SJSA1 (cell line): ENCODE measurements around the gene IGF2R. TPM values are rescaled to one million over a fixed set of nuclear protein-coding genes. Genes with fewer than 3 reads are reported as not detected.

Source experiments
- DNase-seq, 2 experiments: peaks; one replicate each; pipeline ENCODE4 v3.0.0-alpha.2; 2015 to 2020; ENCODE audit warnings: low spot score in 2 of 2, low read depth in 1 of 2
- H3K27ac ChIP-seq: fragments of 250-450 bp; sonication (Bioruptor Pico); 2 replicates; pipeline ENCODE4 v1.5.1; 2020; ENCODE audit warnings: mild to moderate bottlenecking, moderate library complexity
- H3K27me3 ChIP-seq: fragments of 250-450 bp; sonication (Bioruptor Pico); replicated peaks from 2 replicates; pipeline ENCODE4 v1.5.1; 2020; ENCODE audit warnings: mild to moderate bottlenecking, moderate library complexity
- H3K36me3 ChIP-seq: fragments of 250-450 bp; sonication (Bioruptor Pico); 2 replicates; pipeline ENCODE4 v1.5.1; 2020; ENCODE audit warnings: mild to moderate bottlenecking
- H3K4me1 ChIP-seq: fragments of 250-450 bp; sonication (Bioruptor Pico); replicated peaks from 2 replicates; pipeline ENCODE4 v1.6.1; 2021; ENCODE audit warnings: mild to moderate bottlenecking
- H3K4me3 ChIP-seq: fragments of 250-450 bp; sonication (Bioruptor Pico); 2 replicates; pipeline ENCODE4 v1.5.1; 2020; ENCODE audit warnings: mild to moderate bottlenecking
- H3K9me3 ChIP-seq: fragments of 250-450 bp; sonication (Bioruptor Pico); replicated peaks from 2 replicates; pipeline ENCODE4 v1.5.1; 2020; ENCODE audit warnings: mild to moderate bottlenecking
- total RNA-seq: library from RNA; depleted of rRNA; stranded (reverse); fragments of >200 nt; shearing (Covaris generic); gene quantifications from 2 replicates; pipeline ENCODE4 v1.2.3, GENCODE V29; 2014

The IGF2R gene
- total RNA-seq, 1 experiment from 2014 or later: 54.7 TPM

GRCh38 chr6:159973406-159973805 is 4.5 kb downstream of the IGF2R start:
- Histone ChIP-seq H3K9me3 (no peaks in the 10 kb centered on the region), H3K27ac (no peak overlapping the region), H3K4me3 (no peak overlapping the region), H3K27me3 (no peaks in the 10 kb centered on the region), H3K4me1 (peaks cover 18% of the 10 kb centered on the region), H3K36me3 (peaks cover 5% of the 10 kb centered on the region)
- no peak for DNase-seq

DNA sequence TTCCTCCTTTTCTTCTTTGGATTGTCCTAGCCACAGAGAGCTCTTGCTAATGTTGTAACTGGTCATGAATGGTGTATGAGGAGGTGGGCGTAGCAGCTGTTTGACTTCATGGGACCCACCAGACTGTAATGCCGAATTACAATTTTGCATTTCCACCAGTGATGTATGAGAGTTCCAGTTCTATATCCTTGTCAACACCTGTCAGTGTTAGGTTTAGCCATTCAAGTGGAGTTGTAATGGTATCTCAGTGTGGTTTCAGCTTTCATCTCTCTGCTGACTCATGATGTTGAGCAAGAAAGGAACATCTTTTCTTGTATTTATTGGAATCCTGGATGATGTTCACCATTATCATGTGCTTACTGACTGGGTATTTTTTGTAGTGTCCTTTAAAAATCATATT is 5.1 kb downstream of the IGF2R start:
- no peaks in the 10 kb centered on the region for H3K9me3 ChIP-seq
- H3K27ac ChIP-seq: no peak overlapping the region
- peaks cover 5% of the 10 kb centered on the region for H3K36me3 ChIP-seq
- no peaks in the 10 kb centered on the region for H3K27me3 ChIP-seq
- no peak overlapping the region for H3K4me3 ChIP-seq
- peaks cover 21% of the 10 kb centered on the region for H3K4me1 ChIP-seq
- DNase-seq: no peak

- no peaks in the 10 kb centered on the region for H3K36me3 ChIP-seq
- no peaks in the 10 kb centered on the region for H3K27me3 ChIP-seq
- H3K4me1 ChIP-seq: peaks cover 31% of the 10 kb centered on the region
- DNase-seq: no peak
- H3K4me3 ChIP-seq: no peak overlapping the region
- no peaks in the 10 kb centered on the region for H3K9me3 ChIP-seq
- H3K27ac ChIP-seq: no peak overlapping the region
These were observed 6.0 kb downstream of the IGF2R start for GRCh38 chr6:159974932-159975331.

DNA sequence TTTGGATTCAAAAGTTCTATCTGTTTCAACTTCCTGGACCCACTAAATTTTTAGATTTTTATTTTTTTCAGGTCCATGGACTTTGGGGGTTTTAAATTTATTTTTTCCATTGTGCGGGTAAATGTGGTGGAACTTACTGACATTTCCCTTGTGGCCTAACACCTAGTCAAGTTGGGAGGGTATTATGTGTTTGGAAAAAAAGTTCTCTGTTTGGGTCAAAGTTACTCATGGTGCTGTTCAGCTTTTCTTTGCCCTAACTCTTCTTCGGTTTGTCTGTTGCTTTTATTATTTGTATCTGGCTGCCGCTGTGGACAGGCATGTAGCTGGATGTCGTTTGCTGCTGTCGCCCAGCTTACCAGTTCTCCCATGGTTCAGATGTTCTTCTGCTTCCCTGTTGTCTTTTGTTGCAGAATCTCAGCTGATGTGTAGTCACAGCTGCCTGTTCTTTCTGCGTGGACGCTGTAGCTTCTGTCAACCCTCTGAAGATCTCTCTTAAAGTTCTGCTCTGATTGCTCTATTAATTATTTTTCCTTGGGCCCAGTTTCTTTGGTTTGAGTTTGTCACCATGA is 7.9 kb downstream of the IGF2R start:
- H3K27ac ChIP-seq: no peak overlapping the region
- peaks cover 39% of the 10 kb centered on the region for H3K4me1 ChIP-seq

DNA sequence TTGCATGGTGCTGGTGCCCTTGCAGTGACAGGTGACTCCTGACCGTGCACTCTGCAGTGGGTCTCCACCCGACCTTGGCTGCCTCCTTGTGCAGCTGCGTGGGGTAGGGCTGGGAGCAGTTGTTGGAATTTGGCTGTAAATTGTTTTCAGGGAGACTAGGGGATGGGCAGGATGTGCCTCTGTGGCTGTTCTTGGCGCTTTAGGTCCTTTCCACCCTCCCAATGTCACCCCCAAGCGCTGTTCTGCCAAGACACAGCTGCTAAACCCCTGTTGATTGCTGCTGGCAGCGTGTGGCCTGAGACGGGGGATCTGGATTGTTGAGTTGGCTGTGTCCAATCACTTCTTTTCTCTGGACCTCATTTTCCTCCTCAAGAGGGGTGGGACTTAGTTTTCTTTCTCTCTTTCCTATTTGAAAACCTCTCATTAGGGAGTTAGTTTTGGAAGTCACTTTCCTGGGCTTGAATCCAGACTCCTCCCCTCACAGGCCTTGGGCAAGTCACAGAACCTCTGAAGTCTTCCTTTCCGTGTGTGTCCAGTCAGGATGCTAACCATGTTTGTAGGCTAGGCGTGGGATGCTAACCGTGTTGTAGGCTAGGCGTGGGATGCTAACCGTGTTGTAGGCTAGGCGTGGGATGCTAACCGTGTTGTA is 8.5 kb downstream of the IGF2R start:
- no peak for DNase-seq
- Histone ChIP-seq H3K4me3 (no peak overlapping the region), H3K36me3 (no peaks in the 10 kb centered on the region), H3K4me1 (peaks cover 45% of the 10 kb centered on the region), H3K9me3 (no peaks in the 10 kb centered on the region), H3K27me3 (no peaks in the 10 kb centered on the region), H3K27ac (no peak overlapping the region)

More for the DNA sequence above, 7.9 kb downstream of the IGF2R start:
- Histone ChIP-seq H3K4me3 (no peak overlapping the region), H3K36me3 (no peaks in the 10 kb centered on the region), H3K27me3 (no peaks in the 10 kb centered on the region), H3K9me3 (no peaks in the 10 kb centered on the region)
- no peak for DNase-seq

DNA sequence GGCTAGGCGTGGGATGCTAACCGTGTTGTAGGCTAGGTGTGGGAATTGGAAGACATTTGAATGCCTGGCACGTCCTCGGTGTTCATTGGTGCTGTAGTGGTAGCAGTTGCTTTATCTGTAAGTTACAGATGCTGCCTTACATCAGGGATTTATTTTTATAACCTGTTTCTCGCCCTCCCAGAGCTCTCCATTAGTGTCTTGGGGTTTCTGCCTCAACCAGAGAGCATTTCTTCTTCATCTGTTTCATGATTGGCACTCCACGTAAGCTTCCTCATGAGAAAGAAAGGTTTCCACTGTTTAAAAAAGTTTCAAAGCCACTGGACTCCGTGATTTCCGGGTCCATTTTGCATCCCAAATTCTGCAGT is 9.0 kb downstream of the IGF2R start:
- Histone ChIP-seq H3K36me3 (no peaks in the 10 kb centered on the region), H3K9me3 (no peaks in the 10 kb centered on the region), H3K27ac (no peak overlapping the region), H3K27me3 (no peaks in the 10 kb centered on the region), H3K4me3 (no peak overlapping the region), H3K4me1 (peaks cover 50% of the 10 kb centered on the region)
- no peak for DNase-seq

DNA sequence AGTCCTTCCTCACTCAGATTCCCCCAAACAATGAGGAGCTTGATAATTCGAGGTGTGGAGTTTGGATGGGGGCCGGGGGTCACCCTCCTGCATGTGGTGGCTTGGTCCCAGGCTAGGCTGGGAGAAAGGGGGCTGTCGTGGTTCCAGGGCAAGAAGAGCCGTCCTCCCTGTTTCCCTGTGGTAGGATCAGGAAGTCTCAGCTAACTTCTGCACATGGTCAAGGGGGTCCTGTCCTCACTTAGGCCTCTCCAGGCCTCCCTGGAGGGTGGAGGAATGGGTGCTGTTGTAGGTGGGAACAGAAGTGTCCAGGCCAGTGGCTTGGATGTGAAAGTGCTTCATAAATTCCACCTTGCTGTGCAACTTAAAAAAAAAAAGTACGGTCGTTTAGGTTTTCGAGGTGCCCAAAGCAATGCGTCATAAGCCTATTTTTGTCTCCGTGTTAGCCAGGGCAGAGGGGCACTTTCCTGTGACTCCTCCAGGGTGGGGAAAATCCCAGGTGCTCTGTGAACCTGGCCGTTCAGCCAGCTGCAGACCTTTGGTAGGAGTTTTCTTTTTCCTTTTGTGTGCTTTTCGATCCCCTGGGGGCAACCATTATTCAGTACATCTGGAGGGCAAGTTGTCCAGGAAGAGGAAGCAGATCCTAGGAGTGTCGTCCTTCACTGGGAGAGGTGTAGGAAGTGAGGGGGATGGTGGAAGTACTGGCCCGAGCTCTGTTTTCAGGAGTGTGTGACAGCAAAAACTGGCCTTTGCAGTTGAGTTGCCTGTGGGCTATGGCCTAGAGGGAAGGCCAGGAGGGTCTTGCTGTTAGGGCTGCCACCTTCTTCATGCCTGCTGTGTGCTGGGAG is 9.6 kb downstream of the IGF2R start:
- Histone ChIP-seq H3K4me3 (no peak overlapping the region), H3K36me3 (no peaks in the 10 kb centered on the region), H3K27ac (no peak overlapping the region; the same call in 1 of the 2 replicates), H3K4me1 (peaks cover 57% of the 10 kb centered on the region), H3K9me3 (no peaks in the 10 kb centered on the region), H3K27me3 (no peaks in the 10 kb centered on the region)
- no peak for DNase-seq

- DNase-seq: peak; percentile 71 to 80
- no peaks in the 10 kb centered on the region for H3K27me3 ChIP-seq
- H3K9me3 ChIP-seq: no peaks in the 10 kb centered on the region
- no peak overlapping the region for H3K4me3 ChIP-seq
- peaks cover 64% of the 10 kb centered on the region for H3K4me1 ChIP-seq
- no peaks in the 10 kb centered on the region for H3K36me3 ChIP-seq
- H3K27ac ChIP-seq: peak overlapping the region; percentile 27; the same call in 1 of the 2 replicates
These were observed 10.4 kb downstream of the IGF2R start for GRCh38 chr6:159979136-159979874.

DNA sequence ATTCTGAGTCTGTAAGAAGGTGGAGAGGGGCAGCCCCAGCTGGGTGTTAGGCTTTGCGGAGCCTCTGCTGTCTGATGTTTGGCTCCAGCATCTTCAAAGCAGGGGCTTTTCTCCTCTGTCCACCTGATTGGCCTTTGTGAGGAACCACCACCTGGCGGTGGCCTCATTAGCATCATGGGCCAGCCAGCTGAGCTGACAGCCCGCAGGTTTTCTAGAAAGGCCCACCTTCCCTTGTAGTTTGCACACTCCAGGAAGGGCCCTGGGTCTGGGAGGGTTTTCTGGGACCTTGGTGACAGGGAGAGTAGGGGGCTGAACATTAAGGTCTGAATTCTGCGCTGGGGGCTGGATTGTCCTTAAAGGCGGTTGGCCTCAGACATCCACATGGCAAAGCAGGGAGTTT is 11.6 kb downstream of the IGF2R start:
- no peaks in the 10 kb centered on the region for H3K27me3 ChIP-seq
- no peak overlapping the region for H3K27ac ChIP-seq
- no peaks in the 10 kb centered on the region for H3K36me3 ChIP-seq
- H3K4me3 ChIP-seq: no peak overlapping the region
- no peaks in the 10 kb centered on the region for H3K9me3 ChIP-seq
- peaks cover 73% of the 10 kb centered on the region for H3K4me1 ChIP-seq
- DNase-seq: no peak

- DNase-seq: no peak
- Histone ChIP-seq H3K36me3 (no peaks in the 10 kb centered on the region), H3K9me3 (no peaks in the 10 kb centered on the region), H3K27me3 (no peaks in the 10 kb centered on the region), H3K4me1 (peaks cover 73% of the 10 kb centered on the region), H3K4me3 (no peak overlapping the region), H3K27ac (peak overlapping the region; percentile 41; the same call in 1 of the 2 replicates)
These were observed 12.2 kb downstream of the IGF2R start for GRCh38 chr6:159981071-159981402.

DNA sequence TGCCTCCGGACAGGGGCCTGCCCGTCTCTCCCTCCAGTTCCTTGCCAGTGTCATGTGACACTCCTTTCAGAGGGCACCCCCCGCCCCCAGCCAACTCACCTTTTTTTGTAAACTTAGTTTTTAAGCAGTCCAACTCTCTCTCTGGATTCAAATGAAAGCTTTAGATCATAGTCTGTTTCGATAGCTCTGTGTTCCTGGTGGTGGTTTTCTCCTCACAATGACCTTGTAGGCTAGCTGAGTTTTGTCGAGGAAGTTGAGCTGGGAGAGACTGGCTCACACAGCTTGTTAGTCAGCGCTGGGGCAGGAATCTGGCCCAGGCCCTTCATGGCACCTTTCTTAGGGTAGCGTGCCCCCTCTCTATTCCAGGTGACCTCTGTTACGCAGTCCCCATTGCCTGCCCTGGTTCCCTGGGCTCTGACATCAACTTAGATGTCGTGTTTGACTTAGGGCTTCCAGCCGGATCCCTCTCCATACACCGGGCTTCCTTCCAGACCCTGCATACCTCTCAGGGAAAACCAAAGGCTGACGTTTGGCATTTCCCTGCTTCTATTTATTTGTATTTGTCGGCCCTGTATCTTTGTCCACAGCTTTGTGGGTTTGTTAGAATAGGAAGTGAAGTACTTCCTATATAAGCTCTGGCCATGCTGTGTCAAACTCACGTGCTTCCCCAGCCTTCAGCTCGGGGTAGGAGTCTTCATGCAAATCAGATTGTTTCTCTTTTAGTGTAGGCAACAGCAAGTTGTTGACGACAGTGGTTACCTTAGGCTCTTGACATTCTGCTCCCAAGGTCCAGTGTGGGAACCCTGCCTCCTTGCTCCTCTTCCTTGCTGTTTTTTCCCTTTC is 12.7 kb downstream of the IGF2R start:
- Histone ChIP-seq H3K4me3 (no peak overlapping the region), H3K27ac (peak overlapping the region; percentile 41), H3K27me3 (no peaks in the 10 kb centered on the region), H3K9me3 (no peaks in the 10 kb centered on the region), H3K36me3 (no peaks in the 10 kb centered on the region), H3K4me1 (peaks cover 73% of the 10 kb centered on the region)
- DNase-seq: peak; percentile 68 to 83

DNA sequence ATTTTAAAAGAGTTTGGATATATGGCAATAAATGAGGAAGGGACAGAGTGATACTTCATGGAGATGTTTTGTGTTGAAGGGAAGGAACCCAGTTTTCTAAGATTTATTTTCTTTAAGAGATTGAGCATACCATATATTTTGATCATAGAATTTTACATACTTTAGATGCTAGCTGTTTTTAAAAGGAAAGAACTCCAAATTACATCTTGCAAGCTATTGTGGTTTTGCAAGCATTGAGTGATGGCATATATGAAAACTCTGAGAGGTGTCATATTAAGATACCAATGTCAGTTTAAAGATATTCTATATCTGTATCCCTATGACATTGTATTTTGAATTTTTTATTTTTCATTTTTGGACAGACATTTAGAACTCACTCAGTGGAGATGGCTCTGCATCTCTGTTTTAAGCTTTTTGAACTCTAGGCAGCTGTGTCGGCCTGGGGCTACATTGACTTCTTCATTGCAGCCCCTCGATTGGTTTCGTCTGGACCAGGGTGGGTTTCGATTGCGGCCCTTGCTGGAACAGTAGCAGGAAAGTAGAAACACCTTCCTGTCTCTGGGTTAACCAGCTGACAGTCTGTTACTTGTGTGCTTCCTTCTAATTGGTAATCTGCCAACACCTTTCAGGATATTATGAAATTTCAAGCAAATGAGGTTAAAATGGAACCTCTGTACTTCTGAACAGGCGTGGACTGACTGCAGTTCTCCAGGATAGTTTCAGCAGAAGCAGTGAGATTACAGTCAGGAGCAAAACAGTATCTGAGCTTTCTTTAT is 14.0 kb downstream of the IGF2R start:
- H3K27ac ChIP-seq: peak overlapping the region; percentile 18
- H3K36me3 ChIP-seq: no peaks in the 10 kb centered on the region
- no peaks in the 10 kb centered on the region for H3K27me3 ChIP-seq
- H3K9me3 ChIP-seq: no peaks in the 10 kb centered on the region
- no peak for DNase-seq
- peaks cover 70% of the 10 kb centered on the region for H3K4me1 ChIP-seq
- H3K4me3 ChIP-seq: no peak overlapping the region
